ENCODE results near the gene TBC1D2.
A peak's percentile ranks its signal among the peaks of the same experiment; 100 is the strongest.
"Not testable (repeated sequence)": the region's sequence is repeated elsewhere in the genome, so short reads cannot be mapped to it uniquely, and the experiment has no call there.

TBC1D2 gene

DNA sequence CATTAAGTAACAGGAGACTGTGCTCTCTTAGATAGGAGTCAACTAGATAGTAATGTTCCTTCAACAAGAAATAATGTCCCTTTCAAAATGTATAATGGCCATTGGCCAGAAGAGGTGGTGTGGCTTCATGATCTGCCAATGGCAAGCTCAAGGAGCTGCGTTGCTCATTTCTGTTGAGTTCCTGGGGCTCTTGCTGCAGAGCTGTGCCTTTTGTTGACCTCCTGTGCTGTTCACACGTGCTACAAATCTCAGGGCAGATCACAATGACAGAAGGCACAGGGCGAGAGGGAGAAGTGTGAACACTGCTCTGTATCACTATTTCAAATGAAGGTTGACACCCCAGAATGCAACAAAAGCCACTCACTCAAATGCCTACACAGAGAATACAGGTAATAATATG, 16.0 kb upstream of the TBC1D2 start:
- DNase-seq: no peak

DNA sequence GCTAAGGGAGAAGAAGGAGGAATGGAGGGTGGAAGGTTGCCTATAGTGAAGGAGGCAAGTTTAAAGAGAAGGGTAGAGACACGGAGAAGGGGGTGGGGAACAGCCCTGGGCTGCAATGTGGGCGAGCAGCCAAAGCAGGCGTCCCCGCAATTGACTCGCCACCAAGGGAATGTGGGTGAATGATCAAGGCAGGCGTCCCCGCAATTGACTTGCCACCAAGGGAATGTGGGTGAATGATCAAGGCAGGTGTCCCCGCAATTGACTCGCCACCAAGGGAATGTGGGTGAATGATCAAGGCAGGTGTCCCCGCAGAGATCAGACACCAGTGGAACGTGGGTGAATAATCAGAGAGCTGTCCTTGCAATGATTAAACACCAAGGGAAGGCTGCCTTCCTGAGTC, 14.8 kb upstream of the TBC1D2 start:
- not testable (repeated sequence) for DNase-seq

DNA sequence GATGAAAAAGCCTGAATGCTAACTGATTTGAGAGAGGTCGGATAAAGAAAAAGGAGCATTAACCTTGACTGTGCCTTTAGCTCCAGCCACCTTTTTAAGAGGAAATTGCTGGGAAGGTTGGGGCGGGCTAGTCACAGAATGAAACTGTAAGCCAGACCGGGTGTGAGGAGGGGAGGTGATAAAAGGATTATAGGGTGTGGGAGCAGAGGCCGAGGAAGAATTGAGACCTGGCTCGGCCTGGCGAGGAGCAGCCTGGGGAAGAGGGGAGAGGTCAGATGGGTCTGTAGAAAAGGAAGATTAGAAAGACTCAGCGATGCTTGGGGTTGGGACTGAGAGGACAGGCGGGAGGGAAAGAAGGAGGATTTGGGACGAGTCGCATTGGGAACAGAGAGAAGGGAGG, 14.2 kb upstream of the TBC1D2 start:
- DNase-seq: not testable (repeated sequence)

DNA sequence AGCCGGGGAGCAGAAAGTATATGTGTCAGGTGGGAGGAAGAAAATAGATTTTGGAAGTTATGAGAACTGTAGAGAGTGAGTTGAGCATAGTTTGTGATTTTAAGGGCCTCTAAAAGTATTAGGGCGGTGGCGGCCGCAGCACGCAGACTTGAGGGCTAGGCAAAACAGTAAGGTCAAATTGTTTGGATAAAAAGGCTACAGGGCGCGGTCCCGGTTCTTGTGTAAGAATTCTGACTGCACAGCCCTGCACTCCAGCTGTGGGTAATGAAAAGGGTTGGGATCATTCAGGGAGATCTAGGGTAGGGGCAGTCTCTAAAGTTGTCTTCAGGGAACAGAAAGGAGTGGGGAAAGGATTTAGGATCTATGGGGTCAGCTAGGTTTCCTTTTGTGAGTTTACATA, 12.1 kb upstream of the TBC1D2 start:
- not testable (repeated sequence) for DNase-seq

DNA sequence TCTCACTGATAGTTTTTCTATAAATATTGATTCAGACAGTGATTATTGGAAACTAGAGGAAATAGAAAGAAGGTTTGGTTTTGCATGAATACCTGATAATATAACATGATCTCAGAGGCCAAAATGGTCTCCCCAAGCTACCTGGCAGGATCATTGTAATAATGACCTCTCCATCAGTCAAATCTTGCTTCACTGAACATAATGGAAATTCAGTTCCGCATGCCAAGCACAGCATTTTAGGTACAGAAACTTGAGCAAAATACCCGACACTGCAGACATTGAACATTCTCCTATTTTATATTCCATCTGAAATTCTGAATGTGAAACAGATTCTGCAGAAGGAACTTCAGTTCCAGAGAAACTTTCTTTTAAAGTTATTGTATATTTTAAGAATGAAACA, 9.1 kb upstream of the TBC1D2 start:
- DNase-seq: no peak

DNA sequence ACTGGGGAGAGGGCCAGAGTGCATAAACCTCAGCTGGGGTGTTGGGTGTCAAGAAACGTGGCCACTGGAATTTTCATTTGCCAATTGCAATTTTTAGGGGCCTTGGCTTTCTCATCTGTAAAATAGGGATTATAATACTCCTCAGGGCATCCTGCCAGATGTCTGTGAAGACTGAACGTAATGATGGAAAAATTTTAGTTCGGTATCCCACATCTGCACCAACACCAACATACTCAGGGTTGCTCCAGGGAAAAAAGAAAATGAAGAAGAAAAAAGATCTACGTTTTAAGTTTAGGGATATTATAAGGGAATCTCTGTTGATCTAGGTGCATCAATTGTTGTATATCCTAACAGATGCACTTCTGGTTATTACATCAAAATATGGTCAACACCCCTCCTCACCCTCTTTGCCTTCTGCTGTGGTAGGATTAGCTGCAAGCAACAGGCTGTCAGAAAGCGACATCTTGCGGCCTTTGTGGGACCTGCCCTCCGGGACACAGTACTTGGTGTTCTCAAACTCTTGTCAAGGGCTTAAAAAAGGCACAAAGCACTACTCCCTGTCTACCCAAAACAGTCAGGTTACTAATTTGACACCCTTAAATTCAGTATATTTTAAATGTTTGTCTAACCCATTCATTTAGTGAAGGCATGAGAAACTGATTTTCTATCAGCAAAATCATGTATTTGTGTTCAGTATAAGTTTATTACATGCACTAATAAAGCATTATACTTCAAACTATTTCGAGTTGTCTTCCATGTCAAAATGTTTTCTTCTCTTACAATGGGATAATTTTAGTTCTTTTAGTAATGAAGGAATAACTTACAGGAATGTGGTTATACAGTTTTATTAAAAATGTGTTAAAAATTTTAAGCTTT, 8.3 kb upstream of the TBC1D2 start:
- peak; percentile 86 for DNase-seq

DNA sequence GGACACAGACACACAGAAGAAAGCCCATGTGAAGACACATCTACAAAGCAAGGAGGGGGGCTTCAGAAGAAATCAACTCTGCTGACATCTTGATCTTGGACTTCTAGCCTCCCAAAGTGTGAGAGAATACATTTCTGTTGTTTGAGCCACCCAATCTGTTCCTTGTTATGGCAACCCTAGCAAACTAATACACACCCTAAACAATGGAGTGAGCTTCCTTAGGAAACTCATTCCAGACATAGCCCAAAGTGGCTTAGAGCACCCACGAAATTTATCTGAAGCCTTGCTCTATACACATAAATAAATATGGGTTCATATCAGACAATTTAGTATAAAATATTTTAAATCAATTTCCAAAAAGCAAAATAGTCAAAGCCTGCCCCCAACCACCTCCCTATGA, 7.6 kb upstream of the TBC1D2 start:
- DNase-seq: peak; percentile 30

DNA sequence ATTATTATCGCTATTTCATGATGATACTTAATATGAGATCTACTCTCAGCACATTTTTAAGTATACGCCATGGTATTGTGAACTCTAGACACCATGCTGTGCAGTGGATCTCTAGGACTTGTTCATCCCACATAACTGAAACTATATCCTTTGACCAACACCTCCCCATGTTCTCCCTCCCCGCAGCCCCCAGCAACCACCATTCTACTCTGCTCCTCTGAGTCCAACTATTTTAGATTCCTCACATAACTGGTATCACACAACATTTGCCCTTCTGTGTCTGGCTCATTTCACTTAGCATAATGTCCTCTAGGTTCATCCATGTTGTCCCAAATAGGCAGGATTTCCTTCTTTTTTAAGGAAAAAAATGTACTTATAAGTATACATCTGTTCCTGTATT, 6.6 kb upstream of the TBC1D2 start:
- no peak for DNase-seq

DNA sequence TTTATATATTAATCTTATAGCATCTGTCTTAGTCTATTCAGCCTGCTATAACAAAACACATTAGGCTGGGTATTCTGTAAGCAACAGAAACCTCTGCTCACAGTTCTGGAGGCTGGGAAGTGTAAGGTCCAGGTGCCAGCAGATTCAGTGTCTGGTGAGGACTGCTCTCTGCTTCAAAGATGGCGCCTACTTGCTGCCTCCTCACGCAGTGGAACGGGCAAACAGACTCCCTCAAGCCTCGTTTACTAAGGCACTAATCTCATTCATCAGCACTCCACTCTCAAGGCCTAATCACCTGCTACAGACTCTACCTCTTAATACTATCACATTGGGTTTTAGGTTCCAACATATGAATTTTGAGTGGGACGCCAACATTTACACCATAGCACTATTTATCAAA, 5.2 kb upstream of the TBC1D2 start:
- DNase-seq: peak; percentile 21

DNA sequence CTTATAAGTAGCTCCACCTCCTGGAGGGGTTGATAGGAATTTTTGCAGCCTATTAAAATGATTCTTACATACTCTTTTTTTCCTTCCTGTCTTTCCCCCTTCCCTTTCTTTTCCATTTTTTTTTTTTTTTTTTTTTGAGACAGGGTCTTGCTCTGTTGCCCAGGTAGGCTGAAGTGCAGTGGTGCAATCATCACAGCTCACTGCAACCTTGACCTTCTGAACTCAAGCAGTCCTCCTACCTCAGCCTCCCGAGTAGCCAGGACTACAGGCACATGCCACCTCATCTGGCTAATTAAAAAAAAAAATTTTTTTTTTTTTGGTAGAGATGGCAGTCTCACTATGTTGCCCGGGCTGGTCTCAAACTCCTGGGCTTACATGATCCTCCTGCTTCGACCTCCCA, 4.3 kb upstream of the TBC1D2 start:
- DNase-seq: no peak

DNA sequence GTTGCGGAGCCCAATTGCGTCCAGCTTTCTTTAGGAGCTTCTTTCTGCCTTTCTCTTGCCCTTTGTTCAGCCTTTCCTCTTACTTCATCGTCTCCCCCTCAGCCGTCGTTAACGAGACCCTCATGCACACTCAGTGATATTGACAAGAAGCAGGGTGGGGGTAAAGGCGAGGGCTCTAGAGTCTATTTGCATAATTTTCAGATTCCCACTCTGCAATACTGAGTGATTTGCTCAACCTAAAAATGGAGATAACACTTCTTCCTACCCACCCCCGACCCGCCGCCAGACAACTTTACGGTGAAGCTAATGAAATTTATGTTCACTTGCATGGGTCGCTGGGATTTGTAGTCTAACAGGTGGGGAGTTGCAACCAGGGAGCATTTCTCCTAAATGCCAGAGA, 1.3 kb upstream of the TBC1D2 start:
- DNase-seq: peak; percentile 62

DNA sequence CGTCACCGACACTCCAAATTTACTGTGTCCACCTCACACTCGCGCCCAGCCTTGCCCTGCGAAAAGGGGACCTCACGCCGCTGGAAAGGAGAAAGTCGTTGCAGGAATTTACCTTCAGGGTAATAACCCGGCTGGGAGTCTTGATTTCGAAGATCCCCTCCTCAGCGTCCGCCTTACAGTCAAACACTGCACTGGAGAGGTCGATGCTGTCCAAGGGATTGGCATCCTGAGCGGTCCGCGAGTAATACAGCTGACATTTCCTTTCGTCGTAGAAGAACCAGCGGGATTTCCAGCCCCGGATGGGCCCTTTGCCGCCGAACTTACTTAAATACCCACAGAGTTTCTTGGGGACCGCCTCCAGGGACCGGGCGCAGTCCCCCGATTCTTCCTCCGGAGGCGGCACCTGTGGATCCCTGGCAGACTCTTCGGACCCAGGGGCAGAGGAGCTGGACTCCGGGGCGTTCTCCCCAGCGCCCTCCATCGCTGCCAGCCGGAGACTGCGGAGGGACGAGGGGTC, 330 bp downstream of the TBC1D2 start:
- no peak for DNase-seq

DNA sequence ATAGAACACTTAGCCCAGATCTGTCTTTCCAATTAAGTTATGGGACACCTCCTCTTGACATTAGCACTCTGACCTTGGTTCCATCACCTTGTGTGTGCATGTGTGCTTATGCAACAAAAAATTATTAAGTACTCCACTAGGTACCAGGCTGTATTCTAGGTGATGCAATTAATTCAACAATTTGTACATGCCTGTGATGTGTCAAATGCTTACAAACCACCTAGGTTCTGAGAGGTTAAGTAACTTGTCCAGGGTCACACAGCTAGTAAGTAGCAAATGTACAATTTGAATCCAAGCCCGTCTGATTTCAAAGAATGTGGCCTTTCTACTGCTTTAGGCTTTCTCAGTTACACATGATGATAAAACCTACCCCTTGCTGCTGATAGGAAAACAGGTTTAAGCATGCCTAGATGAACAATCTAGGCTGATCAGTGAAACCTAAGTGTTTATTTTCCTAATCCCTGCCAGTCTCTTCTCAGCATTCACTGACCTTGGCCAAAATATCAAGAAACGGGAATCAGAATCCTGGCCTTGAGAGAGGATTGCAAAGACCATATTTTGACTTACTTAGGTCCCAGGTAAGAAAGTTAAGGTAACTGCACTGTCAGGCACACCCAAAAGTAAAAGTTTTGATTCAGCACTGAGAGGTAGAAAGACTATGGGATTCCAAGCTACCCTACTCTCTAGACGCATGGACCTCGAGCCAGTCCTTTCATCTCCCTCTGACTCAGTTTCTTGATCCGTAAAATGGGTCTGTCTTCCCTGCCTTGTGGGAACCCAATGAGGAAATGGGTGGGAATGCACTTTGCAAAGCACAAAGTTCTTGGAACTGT, 1.0 kb downstream of the TBC1D2 start:
- no peak for DNase-seq

DNA sequence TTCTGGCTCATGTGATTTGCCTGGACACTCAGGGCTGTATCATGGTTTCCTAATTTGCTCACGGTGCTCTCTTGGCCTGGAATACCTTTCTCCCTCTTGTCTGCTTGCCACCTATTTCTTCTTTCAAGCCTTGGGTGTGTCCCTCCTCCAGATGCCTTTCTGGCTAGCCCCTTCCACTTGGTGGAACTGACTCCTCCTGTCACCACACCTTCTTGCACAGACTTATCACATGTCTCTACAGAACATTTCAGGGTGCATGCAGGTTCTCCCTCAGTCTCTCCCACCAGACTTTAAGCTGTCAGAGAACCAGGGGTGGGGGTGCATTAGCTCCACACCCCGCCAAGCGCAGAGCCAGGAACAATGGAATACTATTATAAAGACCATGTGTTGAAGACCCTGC, 1.9 kb downstream of the TBC1D2 start:
- DNase-seq: no peak

DNA sequence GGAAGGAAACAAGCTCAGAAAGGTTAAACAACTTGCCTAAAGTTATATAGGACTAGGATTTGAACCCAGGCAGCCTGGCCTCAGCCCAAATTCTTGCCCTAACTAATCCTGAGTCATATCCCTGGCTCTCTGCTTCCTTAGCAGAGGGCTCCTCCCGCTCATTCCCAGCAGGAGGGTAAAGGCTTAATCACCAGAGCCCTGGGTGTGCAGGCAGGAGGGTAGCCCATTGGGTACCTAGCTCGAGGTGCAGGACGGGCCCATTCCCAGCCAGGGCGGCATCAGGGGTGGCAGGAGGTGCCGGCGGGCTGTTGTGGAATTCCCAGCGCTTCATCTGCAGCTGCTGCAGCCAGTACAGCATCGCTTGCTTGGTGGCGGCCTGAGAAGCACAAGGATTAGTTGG, 3.9 kb downstream of the TBC1D2 start:
- peak; percentile 49 for DNase-seq

DNA sequence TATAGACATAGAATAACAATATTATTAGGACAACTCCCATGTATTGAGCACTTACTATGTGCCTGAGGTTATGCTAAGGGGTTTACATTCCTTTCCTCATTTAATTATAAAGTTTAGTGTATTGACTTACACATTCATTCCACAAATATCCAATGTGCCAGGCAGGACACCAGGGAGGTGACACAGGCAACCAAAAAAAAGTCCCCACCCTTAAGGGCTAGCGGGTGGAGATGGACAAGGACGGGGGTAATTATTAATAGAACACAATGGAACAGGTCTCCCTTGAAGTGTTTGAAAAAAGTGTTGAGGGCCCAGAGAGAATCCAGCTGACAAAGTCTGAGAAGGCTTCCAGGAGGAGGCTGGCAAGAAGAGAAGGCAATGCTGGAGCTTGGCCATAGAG, 5.7 kb downstream of the TBC1D2 start:
- no peak for DNase-seq

DNA sequence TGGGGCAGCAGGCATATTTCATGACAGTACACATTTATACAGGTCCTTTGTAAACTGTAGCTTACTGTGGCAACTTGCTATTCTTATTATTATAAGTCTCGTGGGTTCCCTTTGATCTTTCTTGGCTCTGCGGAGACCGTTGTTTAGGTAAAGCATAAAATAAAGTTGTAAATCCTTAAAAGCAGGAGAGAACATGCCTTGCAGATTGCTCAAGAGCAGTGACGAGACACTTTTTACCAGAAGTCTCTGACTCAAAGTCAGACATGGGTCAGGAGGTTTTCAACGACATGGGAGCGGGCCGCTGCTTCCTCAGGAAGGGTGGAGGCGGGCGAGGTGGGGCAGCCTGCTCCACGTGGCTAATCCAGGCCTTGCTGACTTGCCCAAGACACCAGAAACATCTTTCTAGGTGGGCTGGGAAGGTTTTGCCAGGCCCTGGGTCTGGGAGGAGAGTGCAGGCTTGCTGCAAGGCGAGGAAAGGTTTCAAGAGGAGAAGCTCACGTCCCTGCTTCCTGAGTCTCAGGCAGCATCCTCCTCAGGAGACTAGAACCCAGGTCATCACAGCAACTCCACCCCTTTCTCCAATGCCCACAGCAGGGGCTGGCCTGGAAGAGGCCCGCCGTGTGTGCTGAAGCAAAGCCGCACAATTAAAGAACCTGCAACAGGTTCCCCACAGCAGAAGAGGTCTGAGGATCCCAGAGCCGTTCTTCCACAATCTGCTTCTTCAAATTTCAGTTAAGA, 6.5 kb downstream of the TBC1D2 start:
- no peak for DNase-seq

DNA sequence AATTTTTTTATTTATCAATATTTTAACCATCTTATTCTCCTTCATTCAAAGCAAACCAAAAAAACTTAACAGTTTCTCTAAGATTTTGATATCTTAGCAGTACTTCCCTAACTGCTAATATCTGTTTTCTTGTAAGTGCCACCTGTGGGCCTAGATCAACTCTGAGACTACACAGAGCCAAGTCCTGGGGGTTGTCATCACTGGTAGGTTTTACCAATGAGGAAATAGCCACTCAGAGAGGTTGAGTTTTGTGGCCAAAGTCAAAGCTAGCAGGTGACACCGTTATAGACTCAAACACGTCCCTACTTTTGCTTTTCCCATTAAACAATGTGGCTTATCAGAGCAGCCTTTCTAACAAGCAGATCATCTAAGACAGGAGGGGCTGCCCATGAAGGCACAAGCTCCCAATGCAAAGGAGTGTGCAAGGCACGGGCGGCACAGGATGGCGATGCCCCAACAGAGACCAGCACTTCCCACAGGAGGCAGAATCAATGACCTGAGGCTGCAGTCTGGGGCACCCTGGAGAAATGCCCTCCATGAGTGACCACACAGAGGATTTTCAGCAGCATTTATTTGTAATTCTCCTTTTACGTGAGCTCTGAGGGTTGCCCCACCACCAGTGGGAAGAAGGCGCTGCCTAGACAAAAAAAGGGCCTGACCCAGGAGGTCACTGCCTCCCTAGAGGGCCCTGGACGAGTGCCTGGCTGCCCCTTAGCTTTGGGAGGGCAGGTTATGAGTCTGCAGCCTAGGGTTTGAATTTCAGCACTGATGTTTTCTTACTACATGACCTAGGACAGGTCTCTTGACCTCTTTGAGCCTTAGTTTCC, 7.4 kb downstream of the TBC1D2 start:
- DNase-seq: no peak

DNA sequence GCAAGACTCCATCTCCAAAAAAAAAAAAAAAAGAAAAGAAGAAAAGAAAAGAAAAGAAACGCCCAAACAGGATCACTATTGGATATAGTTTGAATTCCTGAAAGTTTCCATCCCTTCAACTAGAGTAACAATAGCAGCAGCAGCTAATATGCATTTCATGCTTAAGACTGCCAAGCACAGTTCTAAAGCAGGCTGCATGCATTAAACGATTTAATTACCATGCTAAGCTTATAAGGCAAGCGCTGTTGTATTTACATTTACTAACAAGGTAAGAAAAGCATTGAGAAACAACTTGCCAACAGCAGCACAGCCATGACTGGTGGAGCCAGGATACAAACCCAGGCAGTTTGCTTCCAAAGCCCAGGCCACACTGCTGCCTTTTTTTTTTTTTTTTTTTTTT, 13.0 kb downstream of the TBC1D2 start:
- DNase-seq: no peak

DNA sequence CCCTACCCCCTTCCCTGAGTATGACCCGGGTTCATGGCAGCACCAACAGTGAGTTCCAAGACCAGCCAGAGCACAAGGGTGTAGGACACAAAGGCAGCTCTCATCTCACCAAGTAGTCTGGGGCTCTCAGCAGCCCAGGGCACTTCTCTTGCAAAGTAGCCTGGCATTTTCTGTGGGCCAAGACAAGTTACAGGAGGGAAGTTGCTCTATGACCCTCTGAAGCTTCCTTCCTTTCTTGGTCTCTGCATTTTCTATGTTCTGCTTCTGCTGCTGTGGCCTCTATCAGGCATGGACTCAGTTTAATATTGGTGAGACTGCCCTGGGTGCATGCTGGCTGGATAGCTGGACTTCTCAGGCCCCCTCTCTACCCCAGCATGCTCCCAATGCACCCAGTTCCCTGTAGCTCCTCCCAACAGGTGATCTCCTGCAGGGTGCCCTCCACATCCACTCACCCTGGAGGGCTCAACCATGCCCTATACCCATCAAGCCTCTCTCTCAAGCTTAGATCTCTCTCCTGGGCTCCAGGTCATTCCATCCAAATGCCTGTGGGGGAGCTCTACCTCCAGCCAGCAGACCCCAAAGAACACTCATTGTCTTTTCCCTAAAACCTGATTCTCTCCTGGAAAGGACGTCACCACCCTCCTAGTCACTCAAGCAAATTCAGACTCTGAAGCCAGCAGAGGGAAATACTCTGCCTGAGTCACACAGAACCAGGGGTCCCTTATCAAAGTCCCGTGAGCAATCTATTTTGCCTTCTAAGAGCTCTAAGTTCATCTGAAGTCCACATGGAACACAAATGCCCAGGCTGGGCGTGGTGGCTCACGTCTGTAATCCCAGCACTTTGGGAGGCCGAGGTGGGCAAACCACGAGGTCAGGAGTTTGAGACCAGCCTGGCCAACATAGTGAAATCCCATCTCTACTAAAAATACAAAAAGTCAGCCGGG, 13.8 kb downstream of the TBC1D2 start:
- DNase-seq: no peak

DNA sequence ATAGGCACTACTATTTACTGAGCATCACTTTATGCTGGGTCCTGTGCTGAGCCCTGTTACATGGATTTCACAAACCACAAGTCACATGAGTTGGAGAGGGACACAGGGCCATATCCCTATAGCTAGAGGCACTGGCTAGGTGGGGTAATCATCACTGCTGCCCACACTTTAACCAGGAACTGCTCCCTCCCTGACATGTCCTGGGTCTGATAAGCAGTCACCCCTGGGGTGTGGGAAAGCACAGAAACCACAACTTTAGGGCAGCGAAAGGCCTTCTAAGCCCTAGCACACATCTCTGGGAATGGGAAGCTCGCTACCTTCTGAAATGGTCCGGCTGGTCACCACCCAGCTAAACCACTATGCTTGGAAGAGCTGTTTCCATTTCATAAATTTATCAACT, 15.0 kb downstream of the TBC1D2 start:
- no peak for DNase-seq
